CD4-positive, alpha-beta T cell treated with Interleukin-6 for 4 hours (primary cell): ENCODE measurements around the gene MYH7B.

Experiments used
- DNase-seq: peaks from one replicate; pipeline ENCODE4 v3.0.0-alpha.2; 2020; ENCODE audit warnings: mixed read lengths

Gene MYH7B

GRCh38 chr20:34945315-34946077 is 10.2 kb upstream of the MYH7B start:
- no peak for DNase-seq

- DNase-seq: no peak
Observed at GRCh38 chr20:34946661-34947060, 9.0 kb upstream of the MYH7B start.

DNA sequence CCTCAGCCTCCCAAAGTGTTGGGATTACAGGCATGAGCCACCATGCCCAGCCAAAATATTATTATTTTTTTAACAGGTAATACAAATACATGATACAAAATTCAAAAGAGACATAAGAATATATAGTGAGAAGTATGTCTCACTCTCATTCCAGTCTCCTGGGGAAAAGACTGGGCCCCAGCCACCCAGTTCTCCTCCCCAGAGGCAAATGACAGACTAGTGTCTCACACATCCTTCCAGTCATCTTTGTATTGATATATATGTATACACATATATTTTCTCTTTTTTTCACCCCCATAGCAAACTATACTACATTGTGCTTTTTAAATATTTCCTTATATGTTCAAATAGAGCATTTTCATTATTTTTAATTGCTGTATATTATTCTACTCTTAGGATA is 8.3 kb upstream of the MYH7B start:
- no peak for DNase-seq

GRCh38 chr20:34948030-34948429 is 7.6 kb upstream of the MYH7B start:
- no peak for DNase-seq

GRCh38 chr20:34949120-34949519 is 6.5 kb upstream of the MYH7B start:
- DNase-seq: no peak

- DNase-seq: no peak
Observed at GRCh38 chr20:34951252-34951651, 4.4 kb upstream of the MYH7B start.

DNA sequence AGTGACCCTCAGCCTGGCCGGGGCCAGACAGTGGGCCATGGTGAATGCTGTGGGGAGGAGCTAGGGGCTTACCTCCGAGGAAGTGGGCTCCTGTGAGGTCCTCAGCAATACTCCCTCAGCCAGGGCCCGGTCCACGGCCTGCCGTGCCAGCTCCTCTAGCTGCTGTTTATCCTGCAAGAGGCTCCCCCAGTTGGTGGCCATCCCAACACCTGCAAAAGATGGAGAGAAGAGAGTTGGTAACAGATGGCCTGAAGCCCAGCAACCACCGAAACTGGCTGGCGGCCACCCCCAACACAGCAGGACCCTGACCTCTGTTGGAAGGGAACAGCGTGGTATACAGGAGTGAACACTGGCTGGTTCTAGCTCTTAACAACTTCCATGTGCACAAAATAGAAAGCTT is 4.0 kb upstream of the MYH7B start:
- no peak for DNase-seq

DNA sequence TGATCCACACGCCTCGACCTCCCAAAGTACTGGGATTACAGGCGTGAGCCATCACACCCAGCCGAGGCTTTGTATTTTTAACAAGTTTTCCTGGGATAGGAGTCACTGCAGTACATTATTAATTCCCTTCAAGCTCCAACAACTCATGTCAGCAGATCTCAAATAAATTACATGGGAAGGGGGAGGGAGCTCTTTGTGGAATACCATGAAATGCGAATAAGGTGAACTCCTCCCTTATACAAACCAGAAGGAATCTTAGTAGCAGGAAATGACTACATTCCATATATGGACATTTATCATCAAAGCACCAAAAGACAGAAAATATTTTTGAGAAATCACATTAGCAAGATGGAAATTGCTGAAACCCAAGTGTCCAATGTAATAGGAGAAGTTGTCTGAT is 3.0 kb upstream of the MYH7B start:
- no peak for DNase-seq

DNA sequence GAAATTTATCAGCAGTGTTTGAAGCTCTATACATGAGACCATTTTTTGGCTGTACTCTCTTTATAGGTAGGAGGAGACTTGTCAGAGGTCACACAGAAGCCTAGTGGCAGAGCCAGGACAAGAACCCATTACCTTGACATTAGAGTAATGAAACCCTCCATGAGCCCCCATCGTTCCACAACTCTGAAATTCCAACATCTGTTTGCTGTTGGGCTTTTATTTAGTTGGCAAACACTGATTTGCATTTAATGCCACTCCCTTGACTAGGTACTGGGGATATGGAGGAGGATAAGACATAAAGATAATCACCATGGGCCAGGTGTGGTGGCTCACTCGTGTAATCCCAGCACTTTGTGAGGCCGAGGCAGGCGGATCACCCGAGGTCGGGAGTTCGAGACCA is 1.7 kb upstream of the MYH7B start:
- DNase-seq: no peak

DNA sequence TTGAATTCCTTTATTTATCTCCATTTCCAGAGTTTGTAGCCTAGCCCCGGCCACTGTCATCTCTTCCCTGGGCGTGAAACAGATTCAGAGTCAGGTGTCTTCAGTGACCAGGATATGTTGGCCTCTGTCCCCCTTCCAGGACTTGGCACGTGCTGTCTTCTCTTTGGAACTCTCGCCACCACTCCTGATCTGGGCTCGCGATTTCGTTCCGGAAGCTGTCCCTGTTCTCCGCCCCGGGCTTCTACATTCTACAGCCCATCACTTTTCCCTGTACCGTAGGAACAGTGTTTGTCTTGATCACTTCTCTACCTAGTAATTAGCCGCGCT is 801 bp upstream of the MYH7B start:
- DNase-seq: no peak

DNA sequence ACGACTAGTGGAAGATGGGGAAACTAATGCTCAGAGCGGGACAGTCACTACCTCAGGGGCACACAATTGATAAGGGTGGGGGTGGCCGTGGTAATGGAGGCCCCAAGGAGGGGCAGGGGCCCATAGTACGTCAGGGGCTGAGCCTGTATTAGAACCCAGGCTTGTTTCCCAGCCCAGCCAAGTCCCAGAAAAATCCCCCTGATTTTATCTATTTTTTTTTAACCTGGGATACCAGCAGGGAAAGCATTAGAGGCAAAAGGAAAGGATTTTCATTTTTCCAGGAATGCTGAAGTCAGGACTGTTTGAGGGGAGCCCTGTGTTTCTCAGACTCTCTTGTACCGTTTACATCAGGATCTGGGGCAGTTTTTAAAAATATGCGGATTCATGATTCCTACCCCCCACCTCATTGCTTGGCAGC is 382 bp downstream of the MYH7B start:
- DNase-seq: no peak

DNA sequence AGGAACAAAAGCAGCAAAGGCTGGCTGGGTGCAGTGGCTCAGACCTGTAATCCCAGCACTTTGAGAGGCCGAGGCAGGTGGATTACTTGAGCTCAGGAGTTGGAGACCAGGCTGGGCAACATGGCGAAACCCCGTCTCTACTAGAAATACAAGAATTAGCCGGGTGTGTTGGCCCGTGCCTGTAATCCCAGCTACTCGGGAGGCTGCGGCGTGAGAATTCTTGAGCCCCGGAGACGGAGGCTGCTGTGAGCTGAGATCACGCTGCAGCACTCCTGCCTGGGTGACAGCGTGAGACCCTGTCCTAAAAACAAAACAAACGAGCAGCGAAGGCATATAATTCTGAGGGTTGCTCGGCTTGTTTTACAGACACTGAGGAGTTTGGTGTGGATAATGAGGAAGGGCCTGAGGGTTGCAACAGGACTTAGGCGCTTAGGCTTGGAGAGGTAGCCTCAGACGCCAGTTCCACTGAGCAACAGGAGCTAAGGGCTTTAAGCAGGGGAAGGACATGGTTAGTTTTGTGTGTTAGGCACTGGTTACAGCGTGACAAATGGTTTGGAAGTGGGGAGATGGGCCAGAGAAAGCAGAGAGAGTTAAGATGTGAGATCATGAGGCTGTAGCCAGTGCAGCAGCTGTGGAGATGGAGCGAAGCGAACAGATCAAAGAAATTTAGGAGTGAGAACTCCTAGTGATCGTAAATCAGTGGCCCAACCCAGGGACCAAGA is 1.2 kb downstream of the MYH7B start:
- DNase-seq: no peak

DNA sequence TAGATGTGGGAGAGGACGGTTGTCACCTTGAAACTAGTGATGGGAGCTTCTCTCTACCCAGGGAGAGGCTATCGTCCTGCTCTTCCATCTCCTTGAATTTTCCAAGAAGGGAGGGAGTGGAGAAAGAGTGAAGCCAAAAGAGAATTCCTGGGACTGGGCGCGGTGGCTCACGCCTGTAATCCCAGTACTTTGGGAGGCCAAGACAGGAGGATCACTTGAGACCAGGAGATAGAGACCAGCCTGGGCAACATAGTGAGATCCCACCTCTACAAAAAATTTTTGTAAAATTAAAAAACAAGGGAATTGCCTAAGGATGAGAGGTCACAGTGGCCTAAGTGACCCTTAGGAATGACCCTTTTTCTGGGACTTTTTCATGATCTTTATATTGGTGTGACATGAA is 8.8 kb downstream of the MYH7B start:
- DNase-seq: no peak

GRCh38 chr20:34965051-34965450 is 9.4 kb downstream of the MYH7B start:
- no peak for DNase-seq

GRCh38 chr20:34967421-34967820 is 11.8 kb downstream of the MYH7B start:
- no peak for DNase-seq

GRCh38 chr20:34968042-34968775 is 12.5 kb downstream of the MYH7B start:
- no peak for DNase-seq

DNA sequence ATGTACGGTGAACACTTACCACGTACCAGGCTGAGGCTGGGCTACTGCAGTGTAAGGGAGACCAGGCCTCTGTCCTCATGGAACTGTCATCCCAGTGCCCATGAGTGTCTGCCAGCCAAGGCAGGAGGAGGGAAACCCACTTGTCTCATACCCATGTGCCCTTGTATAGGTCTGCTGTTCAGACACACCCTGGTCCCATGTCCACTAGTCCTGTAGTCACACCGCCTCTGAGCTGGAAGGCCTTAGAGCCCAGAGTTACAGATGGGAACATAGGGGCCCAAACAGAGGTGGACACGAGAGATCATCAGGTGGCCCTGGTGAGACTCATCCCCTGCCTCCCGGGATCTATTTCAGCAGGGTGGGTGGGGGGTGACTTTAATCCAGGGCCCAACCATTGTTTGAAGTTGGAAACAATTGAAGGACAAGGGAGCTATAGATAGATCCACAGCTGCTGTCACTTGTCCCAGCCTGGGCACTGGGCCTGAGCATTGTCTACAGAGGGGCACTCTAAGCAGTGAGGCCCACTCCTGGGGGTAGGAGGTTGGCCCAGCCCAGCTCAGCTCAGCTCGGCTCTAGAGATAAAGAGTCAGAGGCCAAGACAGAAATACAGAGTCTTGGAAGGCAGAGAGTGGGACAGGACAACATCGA is 14.6 kb downstream of the MYH7B start:
- no peak for DNase-seq

GRCh38 chr20:34970846-34971560 is 15.3 kb downstream of the MYH7B start:
- no peak for DNase-seq

- DNase-seq: no peak
Observed at GRCh38 chr20:34971561-34972235, 16.0 kb downstream of the MYH7B start.

DNA sequence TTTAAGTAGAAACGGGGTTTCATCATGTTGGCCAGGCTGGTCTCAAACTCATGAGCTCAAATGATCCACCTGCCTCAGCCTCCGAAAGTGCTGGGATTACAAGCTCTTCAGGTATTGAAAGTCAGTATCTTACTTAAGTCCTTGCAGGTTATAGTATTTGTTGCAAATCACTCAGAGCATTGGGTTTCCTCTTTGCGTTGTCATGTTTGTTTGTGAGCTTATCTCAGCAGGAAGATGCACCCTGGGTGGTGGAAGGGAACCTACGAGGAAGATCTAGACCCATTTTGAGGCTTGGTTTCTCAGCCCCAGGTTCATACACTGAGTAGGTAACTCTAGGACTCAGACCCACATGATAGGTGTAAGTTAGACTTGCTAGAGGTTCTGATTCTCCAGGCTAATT is 18.6 kb downstream of the MYH7B start:
- no peak for DNase-seq

DNA sequence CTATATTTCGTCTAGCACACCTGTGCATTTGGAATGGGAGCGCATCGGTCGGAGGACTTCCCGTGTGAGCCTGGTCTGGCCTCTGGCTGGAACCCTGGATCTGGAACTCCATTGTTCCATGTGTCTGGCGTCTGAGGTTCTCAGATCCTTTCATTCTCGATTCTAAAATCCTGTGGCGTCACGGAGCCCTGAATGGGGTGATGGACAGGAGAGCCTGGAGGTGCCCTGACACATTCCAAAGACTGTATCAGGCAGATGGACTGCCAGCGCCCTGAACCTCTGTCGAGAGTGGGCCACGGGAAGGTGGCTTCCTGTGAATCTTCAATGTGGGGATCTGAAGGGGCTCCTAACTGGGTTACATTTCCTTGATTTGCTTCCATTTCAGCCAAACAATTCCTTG is 20.6 kb downstream of the MYH7B start:
- DNase-seq: no peak

GRCh38 chr20:34977365-34978091 is 21.9 kb downstream of the MYH7B start:
- DNase-seq: no peak
